Measurements from ENCODE around the gene SLC49A3. TPM values are rescaled to one million over a fixed set of nuclear protein-coding genes. Genes with fewer than 3 reads are reported as not detected.

The SLC49A3 gene
- total and polyA plus RNA-seq, 2 of the 13 experiments (the other 11 are each of a cell fraction or from before 2014, with no cell fraction given): 0.07 to 0.17 TPM

- TF ChIP-seq ZNF724P (CRISPR knock-in tag; IDR thresholded peaks at IDR 0.05; ENCODE audit: borderline replicate concordance): 0 out of 2 replicates have a peak, but pooled peaks have one; percentile 18
- no peak for TF ChIP-seq ZFP90 (CRISPR knock-in tag; IDR thresholded peaks at IDR 0.05; ENCODE audit: borderline replicate concordance)
- peak; percentile 99 for TF ChIP-seq ZNF326 (CRISPR knock-in tag; IDR thresholded peaks at IDR 0.05; ENCODE audit: borderline replicate concordance)
- no peak for TF ChIP-seq CCDC6 (CRISPR knock-in tag; IDR thresholded peaks at IDR 0.05)
- no peak for TF ChIP-seq ZNF101 (CRISPR knock-in tag; IDR thresholded peaks at IDR 0.05; ENCODE audit: borderline replicate concordance, low read depth)
- no peak for TF ChIP-seq RFXANK (CRISPR knock-in tag; IDR thresholded peaks at IDR 0.05)
- no peak for TF ChIP-seq ZNF879 (CRISPR knock-in tag; IDR thresholded peaks at IDR 0.05)
- no peak; the same call in 1 of the 2 replicates for TF ChIP-seq PAF1 (CRISPR knock-in tag; IDR thresholded peaks at IDR 0.05)
- TF ChIP-seq NR2C2 (CRISPR knock-in tag; IDR thresholded peaks at IDR 0.05; ENCODE audit: borderline replicate concordance): no peak
- peak; percentile 60 for TF ChIP-seq MED8 (CRISPR knock-in tag; IDR thresholded peaks at IDR 0.05; ENCODE audit: insufficient replicate concordance)
- TF ChIP-seq RARA (CRISPR knock-in tag; IDR thresholded peaks at IDR 0.05): no peak
- 0 out of 2 replicates have a peak, but pooled peaks have one; percentile 26 for TF ChIP-seq RNF2 (conservative IDR thresholded peaks at IDR 0.05; ENCODE audit: low read depth)
- no peak for TF ChIP-seq ZNF782 (CRISPR knock-in tag; IDR thresholded peaks at IDR 0.05; ENCODE audit: borderline replicate concordance)
- no peak for TF ChIP-seq ZSCAN29 (CRISPR knock-in tag; conservative IDR thresholded peaks at IDR 0.05)
- no peak for TF ChIP-seq FOXP1 (IDR thresholded peaks at IDR 0.05)
- TF ChIP-seq FOXP1 (CRISPR knock-in tag; IDR thresholded peaks at IDR 0.05): no peak
- peak; percentile 92 for TF ChIP-seq ZC3H13 (CRISPR knock-in tag; IDR thresholded peaks at IDR 0.05)
- TF ChIP-seq KDM2A (CRISPR knock-in tag; IDR thresholded peaks at IDR 0.05; ENCODE audit: borderline replicate concordance, low read depth): peak; percentile 83; the same call in 1 of the 2 replicates
- no peak for TF ChIP-seq ELK4 (CRISPR knock-in tag; IDR thresholded peaks at IDR 0.05; ENCODE audit: borderline replicate concordance)
- peak; percentile 17; the same call in 1 of the 2 replicates for TF ChIP-seq ZNF788 (CRISPR knock-in tag; IDR thresholded peaks at IDR 0.05; ENCODE audit: borderline replicate concordance)
- TF ChIP-seq PAXIP1 (CRISPR knock-in tag; conservative IDR thresholded peaks at IDR 0.05): no peak
- TF ChIP-seq ZNF580 (CRISPR knock-in tag; IDR thresholded peaks at IDR 0.05; ENCODE audit: borderline replicate concordance, low read depth): 0 out of 2 replicates have a peak, but pooled peaks have one; percentile 58
- TF ChIP-seq ZNF510 (CRISPR knock-in tag; IDR thresholded peaks at IDR 0.05; ENCODE audit: low read depth): no peak
- TF ChIP-seq NFYC (CRISPR knock-in tag; IDR thresholded peaks at IDR 0.05): no peak
- TF ChIP-seq EP300 (IDR thresholded peaks at IDR 0.05; ENCODE audit: low read depth in 2 of 2, low read length in 2 of 2): no peak
- peak; percentile 22; the same call in 1 of the 2 replicates for TF ChIP-seq EP300 (CRISPR knock-in tag; IDR thresholded peaks at IDR 0.05; ENCODE audit: borderline replicate concordance)
Measured at GRCh38 chr4:677431-678293, 11.3 kb downstream of the SLC49A3 start (continued).
